Measurements from ENCODE around the gene CARD10.

CARD10 gene

GRCh38 chr22:37525746-37526350 is 6.6 kb upstream of the CARD10 start:
- DNase-seq (ENCODE audit: low read depth): no peak

GRCh38 chr22:37525073-37525745 is 6.0 kb upstream of the CARD10 start:
- DNase-seq (ENCODE audit: low read depth): peak; percentile 55

- no peak for DNase-seq (ENCODE audit: low read depth)
These were observed 3.3 kb upstream of the CARD10 start for GRCh38 chr22:37522482-37522881.

GRCh38 chr22:37521236-37521739 is 2.1 kb upstream of the CARD10 start:
- no peak for DNase-seq (ENCODE audit: low read depth)

- DNase-seq (ENCODE audit: low read depth): no peak
These were observed 1.6 kb upstream of the CARD10 start for GRCh38 chr22:37520776-37521191.

GRCh38 chr22:37518509-37519267 is 527 bp downstream of the CARD10 start:
- DNase-seq (ENCODE audit: low read depth): no peak

GRCh38 chr22:37517826-37518450 is 1.3 kb downstream of the CARD10 start:
- DNase-seq (ENCODE audit: low read depth): no peak

- no peak for DNase-seq (ENCODE audit: low read depth)
These were observed 2.8 kb downstream of the CARD10 start for GRCh38 chr22:37516456-37516855.

GRCh38 chr22:37515901-37516300 is 3.3 kb downstream of the CARD10 start:
- no peak for DNase-seq (ENCODE audit: low read depth)

GRCh38 chr22:37514526-37515051 is 4.6 kb downstream of the CARD10 start:
- no peak for DNase-seq (ENCODE audit: low read depth)

- DNase-seq (ENCODE audit: low read depth): no peak
These were observed 7.7 kb downstream of the CARD10 start for GRCh38 chr22:37511395-37512104.

- DNase-seq (ENCODE audit: low read depth): no peak
These were observed 9.1 kb downstream of the CARD10 start for GRCh38 chr22:37510091-37510490.

GRCh38 chr22:37509059-37509860 is 10.0 kb downstream of the CARD10 start:
- no peak for DNase-seq (ENCODE audit: low read depth)

- no peak for DNase-seq (ENCODE audit: low read depth)
These were observed 10.7 kb downstream of the CARD10 start for GRCh38 chr22:37508431-37508992.

GRCh38 chr22:37507731-37508130 is 11.5 kb downstream of the CARD10 start:
- DNase-seq (ENCODE audit: low read depth): no peak

GRCh38 chr22:37505989-37506388 is 13.2 kb downstream of the CARD10 start:
- no peak for DNase-seq (ENCODE audit: low read depth)

GRCh38 chr22:37505565-37505964 is 13.7 kb downstream of the CARD10 start:
- DNase-seq (ENCODE audit: low read depth): no peak

GRCh38 chr22:37504964-37505363 is 14.3 kb downstream of the CARD10 start:
- no peak for DNase-seq (ENCODE audit: low read depth)

GRCh38 chr22:37503850-37504249 is 15.4 kb downstream of the CARD10 start:
- no peak for DNase-seq (ENCODE audit: low read depth)

GRCh38 chr22:37503183-37503683 is 16.0 kb downstream of the CARD10 start:
- DNase-seq (ENCODE audit: low read depth): no peak
